Gastroesophageal sphincter (tissue), 4 donors: ENCODE results near the gene FABP6. TPM values are rescaled to one million over a fixed set of nuclear protein-coding genes. Genes with fewer than 3 reads are reported as not detected.

ENCODE experiments used
- ATAC-seq: fragments of 150-250 bp; one replicate; pipeline ENCODE4 v1.9.1; 2016; ENCODE audit warnings: mild to moderate bottlenecking, moderate library complexity
- H3K27ac ChIP-seq, 4 donors: fragments of 200-600 bp; sonication (generic) in 3 of 4; 1 replicate in 3 of 4; 2 replicates in 1 of 4; pipeline ENCODE4 v1.5.1; 2016 to 2019
- H3K27me3 ChIP-seq: fragments of 200-600 bp; sonication (generic); one replicate; pipeline ENCODE4 v1.5.1; 2019
- H3K36me3 ChIP-seq, 2 donors: fragments of 200-600 bp; sonication (generic); one replicate each; pipeline ENCODE4 v1.5.1; 2019; ENCODE audit warnings: control low read depth in 1 of 2
- H3K4me1 ChIP-seq, 3 donors: fragments of 200-600 bp; sonication (generic); 1 replicate in 2 of 3; 2 replicates in 1 of 3; pipeline ENCODE4 v1.5.1; 2016 to 2019; ENCODE audit warnings: control low read depth in 2 of 3
- H3K4me3 ChIP-seq, 2 donors: fragments of 200-600 bp; sonication (generic); one replicate each; pipeline ENCODE4 v1.5.1; 2019; ENCODE audit warnings: mild to moderate bottlenecking in 1 of 2, moderate library complexity in 1 of 2
- H3K9me3 ChIP-seq, 3 donors: fragments of 200-600 bp; sonication (generic); one replicate each; pipeline ENCODE4 v1.5.1; 2017 to 2019; ENCODE audit warnings: control low read depth in 2 of 3
- CTCF ChIP-seq, 4 experiments: fragments of 200-600 bp in 2 of 4; fragments of 450-650 bp in 2 of 4; sonication (generic) in 1 of 4; IDR thresholded peaks; one replicate each; pipeline ENCODE4 v1.5.1; 2017 to 2019; ENCODE audit warnings: antibody characterized with exemption in 4 of 4, mild to moderate bottlenecking in 2 of 4, moderate library complexity in 2 of 4
- EP300 ChIP-seq: sonication (generic); formaldehyde crosslinking; IDR thresholded peaks from one replicate; pipeline ENCODE4 v1.6.1; 2017; ENCODE audit warnings: antibody characterized with exemption, mild to moderate bottlenecking
- POLR2A ChIP-seq, 2 donors: fragments of 450-650 bp; IDR thresholded peaks; one replicate each; pipeline ENCODE4 v1.6.1; 2017; ENCODE audit warnings: antibody characterized with exemption in 2 of 2, mild to moderate bottlenecking in 2 of 2, moderate library complexity in 1 of 2
- POLR2AphosphoS5 ChIP-seq: sonication (generic); formaldehyde crosslinking; IDR thresholded peaks from one replicate; pipeline ENCODE4 v1.6.1; 2017; ENCODE audit warnings: antibody characterized with exemption
- WGBS, 2 donors: methylation state at CpG; one replicate each; pipeline ENCODE4 v1.1.5; 2018; ENCODE audit warnings: low coverage in 1 of 2; 5-methylcytosine and 5-hydroxymethylcytosine counted together
- total RNA-seq, 4 donors: library from RNA; depleted of rRNA; stranded (reverse); fragments of >200 nt; gene quantifications; one replicate each; pipeline ENCODE4 v1.1.0, GENCODE V29; 2016

The FABP6 gene
- total RNA-seq, 4 donors from 2014 or later: not detected

GRCh38 chr5:160185626-160186360 lies 43.5 kb upstream of the FABP6 start:
- TF ChIP-seq EP300 (no peak), CTCF (IDR thresholded peaks at IDR 0.05) (no peak), POLR2AphosphoS5 (no peak), POLR2A (IDR thresholded peaks at IDR 0.05) (no peak)
- H3K27ac ChIP-seq: no peak overlapping the region
- ATAC-seq: no peak
- H3K9me3 ChIP-seq: no peaks in the 10 kb centered on the region
- no peaks in the 10 kb centered on the region for H3K27me3 ChIP-seq
- WGBS, 2 donors: 47 to 57% methylated on average over 3 of the region's 3 CpGs
- peaks cover 0 to 15% (median 0%) of the 10 kb centered on the region in 3 donors for H3K4me1 ChIP-seq
- no peaks in the 10 kb centered on the region for H3K36me3 ChIP-seq
- no peak overlapping the region for H3K4me3 ChIP-seq

- H3K36me3 ChIP-seq: no peaks in the 10 kb centered on the region
- no peak for ATAC-seq
- peaks cover 0 to 15% (median 0%) of the 10 kb centered on the region in 3 donors for H3K4me1 ChIP-seq
- no peak overlapping the region for H3K4me3 ChIP-seq
- no peaks in the 10 kb centered on the region for H3K27me3 ChIP-seq
- no peak overlapping the region for H3K27ac ChIP-seq
- WGBS, 2 donors: 71% methylated on average over 4 of the region's 5 CpGs; no CpG with 5 or more reads in 1 of the 2 donors
- H3K9me3 ChIP-seq: no peaks in the 10 kb centered on the region
- no peak for TF ChIP-seq EP300
- TF ChIP-seq POLR2A (IDR thresholded peaks at IDR 0.05): no peak
- TF ChIP-seq POLR2AphosphoS5: no peak
- TF ChIP-seq CTCF (IDR thresholded peaks at IDR 0.05): no peak
Measured at GRCh38 chr5:160186480-160186879, 42.8 kb upstream of the FABP6 start.

GRCh38 chr5:160187091-160187490 lies 42.2 kb upstream of the FABP6 start:
- WGBS, 2 donors: 87 to 95% methylated on average over 3 to 5 of the region's 5 CpGs
- no peaks in the 10 kb centered on the region for H3K27me3 ChIP-seq

GRCh38 chr5:160188141-160189015 lies 40.9 kb upstream of the FABP6 start:
- peak overlapping the region in 3 of 4 donors; percentile 34 to 78 (median 49) for H3K27ac ChIP-seq
- H3K4me3 ChIP-seq: peak overlapping the region; percentile 42 to 58
- H3K4me1 ChIP-seq: peaks cover 0 to 15% (median 0%) of the 10 kb centered on the region in 3 donors
- ATAC-seq: peak; percentile 69
- no peaks in the 10 kb centered on the region for H3K9me3 ChIP-seq
- 5 to 11% methylated on average over 3 to 5 of the region's 40 CpGs for WGBS, 2 donors
- H3K27me3 ChIP-seq: no peaks in the 10 kb centered on the region
- TF ChIP-seq POLR2AphosphoS5 (no peak), POLR2A (IDR thresholded peaks at IDR 0.05) (no peak), CTCF (IDR thresholded peaks at IDR 0.05) (peak in 1 of 4 experiments; percentile 47), EP300 (no peak)
- H3K36me3 ChIP-seq: no peaks in the 10 kb centered on the region

More at GRCh38 chr5:160187091-160187490, 42.2 kb upstream of the FABP6 start:
- Histone ChIP-seq H3K9me3 (no peaks in the 10 kb centered on the region), H3K36me3 (no peaks in the 10 kb centered on the region), H3K4me1 (peaks cover 0 to 15% (median 0%) of the 10 kb centered on the region in 3 donors), H3K27ac (no peak overlapping the region), H3K4me3 (no peak overlapping the region)
- ATAC-seq: no peak
- TF ChIP-seq CTCF (IDR thresholded peaks at IDR 0.05) (no peak), EP300 (no peak), POLR2AphosphoS5 (no peak), POLR2A (IDR thresholded peaks at IDR 0.05) (no peak)
